Measurements from ENCODE around the gene PPM1G.
"Not testable (repeated sequence)": the region's sequence is repeated elsewhere in the genome, so short reads cannot be mapped to it uniquely, and the experiment has no call there.

PPM1G gene

DNA sequence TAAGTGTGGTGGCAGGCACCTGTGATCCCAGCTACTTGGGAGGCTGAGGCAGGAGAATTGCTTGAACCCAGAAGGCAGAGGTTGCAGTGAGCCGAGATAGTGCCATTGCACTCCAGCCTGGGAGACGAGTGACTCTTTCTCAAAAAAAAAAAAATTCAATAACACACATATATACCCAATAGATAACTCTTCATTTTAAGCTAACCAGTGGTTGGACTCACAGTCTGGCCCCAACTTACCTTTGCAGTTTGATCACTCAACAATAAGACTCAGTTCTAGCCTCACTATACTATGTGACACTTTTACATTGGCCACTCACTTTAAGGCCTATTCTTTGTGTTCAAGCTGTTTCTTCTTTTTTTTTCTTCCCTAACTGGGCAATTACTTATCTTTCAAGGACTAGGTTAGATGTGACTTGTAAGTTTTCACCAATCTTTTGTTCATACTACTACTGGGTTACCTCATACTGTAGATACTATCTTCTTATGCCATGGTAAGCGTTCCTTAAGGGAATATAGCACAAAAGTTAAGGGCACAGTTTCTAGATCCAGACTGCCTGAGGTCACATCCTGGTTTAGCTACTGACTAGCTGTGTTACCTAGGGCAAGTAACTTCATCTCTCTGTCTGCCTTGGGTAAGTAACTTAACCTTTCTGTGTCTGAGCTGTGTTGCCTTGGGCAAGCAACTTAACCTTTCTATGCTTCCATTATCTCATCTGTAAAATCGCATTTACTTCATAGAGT lies 46.5 kb downstream of the PPM1G start:
- DNase-seq (ENCODE audit: extremely low spot score), result no peak
- no peak for TF ChIP-seq SUZ12 (IDR thresholded peaks at IDR 0.05)
- no peak for TF ChIP-seq LEF1 (IDR thresholded peaks at IDR 0.05; ENCODE audit: borderline replicate concordance)
- TF ChIP-seq L3MBTL2 (conservative IDR thresholded peaks at IDR 0.05), result no peak
- no peak for TF ChIP-seq ARNT (IDR thresholded peaks at IDR 0.05)
- no peak for TF ChIP-seq ZNF384 (IDR thresholded peaks at IDR 0.05)
- TF ChIP-seq PKNOX1 (IDR thresholded peaks at IDR 0.05), result no peak
- no peak for TF ChIP-seq BHLHE40 (IDR thresholded peaks at IDR 0.05; ENCODE audit: borderline replicate concordance)
- no peak for TF ChIP-seq FOXA1 (IDR thresholded peaks at IDR 0.05)
- TF ChIP-seq FOXM1 (IDR thresholded peaks at IDR 0.05; ENCODE audit: borderline replicate concordance), result no peak
- no peak for TF ChIP-seq TARDBP (IDR thresholded peaks at IDR 0.05)
- no peak for TF ChIP-seq SP1 (IDR thresholded peaks at IDR 0.05)
- no peak for TF ChIP-seq CTBP1 (IDR thresholded peaks at IDR 0.05; ENCODE audit: borderline replicate concordance)
- no peak for TF ChIP-seq HDGF (IDR thresholded peaks at IDR 0.05; ENCODE audit: borderline replicate concordance)
- no peak for TF ChIP-seq ELF4 (IDR thresholded peaks at IDR 0.05)
- ChIA-PET POLR2A (interaction anchor here (1.3 to 1.4 kb wide), 2 partner anchors 12 to 66 kb away, joined by 3 read pairs; partner anchors contain the start of gene NRBP1), CTCF (interaction anchor here (0.6 kb wide), 1 partner anchor 52 kb away, joined by 3 read pairs; no protein-coding TSS in a partner anchor)

DNA sequence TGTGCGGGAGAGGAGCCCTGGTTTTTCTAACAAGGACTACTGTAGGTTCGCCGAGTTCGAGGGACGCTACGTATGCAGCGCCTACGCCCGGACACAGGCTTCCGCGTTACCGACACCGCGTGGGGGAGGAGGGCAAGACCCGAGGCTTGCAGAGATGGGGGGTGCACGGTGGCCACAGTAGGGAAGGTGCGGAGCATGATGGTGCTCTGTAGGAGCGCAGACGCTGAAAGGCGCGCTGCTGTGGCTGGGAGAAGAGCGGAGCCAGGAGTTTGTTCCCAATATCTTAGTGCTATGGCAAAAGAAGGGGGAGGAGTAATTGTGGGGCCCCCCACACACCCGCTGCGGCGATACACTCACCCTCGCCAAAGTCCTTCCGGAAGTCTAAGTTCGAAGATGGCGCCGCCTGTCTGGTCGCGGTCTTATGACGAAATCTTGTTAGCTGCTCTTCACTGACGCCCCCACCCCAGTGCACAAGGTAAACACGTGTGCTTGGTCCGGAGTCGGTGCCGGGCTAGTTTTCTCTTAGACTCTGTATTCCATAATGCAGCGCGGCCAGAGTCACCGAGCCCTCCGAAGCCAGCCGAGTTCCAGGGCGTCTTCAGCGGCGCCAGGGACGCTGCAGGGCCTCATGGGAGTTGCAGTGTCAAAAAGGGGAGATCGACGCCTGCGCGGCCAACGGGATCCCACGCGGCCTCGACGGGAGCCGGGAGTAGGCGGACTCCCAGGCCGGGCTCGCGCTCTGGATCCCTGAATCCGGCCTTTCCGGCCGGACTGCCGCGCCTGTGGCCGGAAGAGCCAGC lies 52.8 kb downstream of the PPM1G start, which contains the start of gene GTF3C2:
Gene GTF3C2 (minus strand): TSS at position 383 of the 800 bp plus-strand sequence. CDS start 13,210 bp downstream, outside the sequence.
- CTCF ChIA-PET, result interaction anchor here (0.6 kb wide), 1 partner anchor 11 kb away, joined by 3 read pairs; no protein-coding TSS in a partner anchor
- DNase-seq (ENCODE audit: extremely low spot score), result peak; percentile 90
- POLR2A ChIA-PET, result interaction anchor here (0.7 to 2.9 kb wide), 19 partner anchors 10 to 144 kb away, joined by 3 to 25 read pairs (median 3); partner anchors contain the start of genes ATRAID, EIF2B4, MPV17 and NRBP1
- TF ChIP-seq ELF4 (IDR thresholded peaks at IDR 0.05) (peak; percentile 44), FOXA1 (IDR thresholded peaks at IDR 0.05) (no peak), PKNOX1 (IDR thresholded peaks at IDR 0.05) (peak; percentile 46; the same call in 1 of the 2 replicates), FOXK2 (IDR thresholded peaks at IDR 0.05) (peak; percentile 78), FOXM1 (IDR thresholded peaks at IDR 0.05; ENCODE audit: borderline replicate concordance) (no peak), L3MBTL2 (conservative IDR thresholded peaks at IDR 0.05) (peak; percentile 91), SP1 (IDR thresholded peaks at IDR 0.05) (no peak), NFRKB (IDR thresholded peaks at IDR 0.05) (no peak)

GRCh38 chr2:27356056-27356381 lies 53.4 kb downstream of the PPM1G start:
- TF ChIP-seq CTBP1 (IDR thresholded peaks at IDR 0.05; ENCODE audit: borderline replicate concordance) (no peak), SP1 (IDR thresholded peaks at IDR 0.05) (no peak), FOXM1 (IDR thresholded peaks at IDR 0.05; ENCODE audit: borderline replicate concordance) (no peak)
- POLR2A ChIA-PET, result interaction anchor here (0.9 to 2.9 kb wide), 14 partner anchors 10 to 143 kb away, joined by 3 to 25 read pairs (median 8); partner anchors contain the start of genes ATRAID, EIF2B4, MPV17 and PPM1G
- peak; percentile 46 for DNase-seq (ENCODE audit: extremely low spot score)
- CTCF ChIA-PET, result interaction anchor here (0.6 kb wide), 1 partner anchor 10 kb away, joined by 3 read pairs; no protein-coding TSS in a partner anchor

- DNase-seq (ENCODE audit: extremely low spot score), result no peak
- ChIA-PET POLR2A (interaction anchor here (1.4 kb wide), 1 partner anchor 15 kb away, joined by 5 read pairs; no protein-coding TSS in a partner anchor), CTCF (no interaction called here)
- TF ChIP-seq TARDBP (IDR thresholded peaks at IDR 0.05), result no peak
- TF ChIP-seq PKNOX1 (IDR thresholded peaks at IDR 0.05), result peak; percentile 57; the same call in 1 of the 2 replicates
Measured at GRCh38 chr2:27354597-27354927, 54.8 kb downstream of the PPM1G start.

DNA sequence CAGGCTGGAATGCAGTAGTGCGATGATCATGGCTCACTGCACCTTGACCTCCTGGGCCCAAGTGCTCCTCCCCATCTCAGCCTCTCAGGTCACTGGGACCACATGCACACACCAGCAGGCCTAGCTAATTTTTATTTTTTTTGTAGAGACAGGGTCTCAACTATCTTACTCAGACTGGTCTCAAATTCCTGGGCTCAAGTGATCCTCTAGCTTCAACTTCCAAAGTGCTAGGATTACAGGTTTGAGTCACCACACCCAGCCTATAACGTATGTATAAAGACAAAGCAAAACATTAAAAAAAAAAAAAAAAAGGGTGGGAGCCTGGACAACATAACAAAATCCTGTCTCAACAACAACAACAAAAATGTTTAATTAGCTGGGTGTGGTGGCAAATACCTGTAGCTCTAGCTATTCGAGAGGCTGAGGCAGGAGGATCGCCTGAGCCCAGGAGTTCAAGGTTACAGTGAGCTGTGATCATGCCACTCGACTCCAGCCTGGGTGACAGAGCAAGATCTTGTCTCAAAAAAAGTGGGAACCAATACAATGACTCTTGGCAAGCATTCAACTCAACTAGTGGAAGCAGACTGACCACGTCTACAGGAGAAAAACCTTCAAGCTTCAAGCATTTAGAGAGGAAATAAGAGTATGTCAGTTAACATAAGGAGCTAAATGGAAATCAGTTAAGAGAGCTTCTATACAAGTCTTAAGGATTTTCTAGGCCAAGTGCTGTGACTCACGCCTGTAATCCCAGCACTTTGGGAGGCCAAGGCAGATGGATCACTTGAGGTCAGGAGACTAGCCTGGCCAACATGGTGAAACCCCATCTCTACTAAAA lies 55.4 kb downstream of the PPM1G start:
- DNase-seq (ENCODE audit: extremely low spot score), result no peak
- POLR2A ChIA-PET, result interaction anchor here (0.9 to 1.1 kb wide), 4 partner anchors 16 to 56 kb away, joined by 3 to 8 read pairs (median 4); partner anchors contain the start of genes EIF2B4, MPV17 and PPM1G
- TF ChIP-seq LEF1 (IDR thresholded peaks at IDR 0.05; ENCODE audit: borderline replicate concordance) (no peak), ZNF384 (IDR thresholded peaks at IDR 0.05) (peak; percentile 72)
- CTCF ChIA-PET, result interaction anchor here (0.7 kb wide), 1 partner anchor 24 kb away, joined by 3 read pairs; no protein-coding TSS in a partner anchor

- CTCF ChIA-PET, result interaction anchor here (0.6 to 0.7 kb wide), 2 partner anchors 24 to 140 kb away, joined by 3 read pairs; no protein-coding TSS in a partner anchor
- DNase-seq (ENCODE audit: extremely low spot score), result not testable (repeated sequence)
- POLR2A ChIA-PET, result interaction anchor here (0.9 to 1.1 kb wide), 5 partner anchors 11 to 56 kb away, joined by 3 to 8 read pairs (median 4); partner anchors contain the start of genes EIF2B4, MPV17 and PPM1G
Measured at GRCh38 chr2:27353386-27353761, 56.0 kb downstream of the PPM1G start.
